MCF 10A (cell line): ENCODE measurements around the gene ST6GALNAC4. TPM values are rescaled to one million over a fixed set of nuclear protein-coding genes. Genes with fewer than 3 reads are reported as not detected.

ENCODE experiments used
- BruUV-seq: library from RNA; stranded (reverse); fragments of 400-500 nt; replicated peaks from 2 replicates; lab custom pipeline; 2021; lab: Mats Ljungman, UMichigan
- CTCF ChIA-PET: fragments of 300-600 bp; sonication (Branson Sonifier 250); formaldehyde crosslinking; extraction: SDS; loops from one replicate; lab custom pipeline; 2021; ENCODE audit warnings: antibody characterized with exemption, inconsistent platforms; lab: Yijun Ruan, JAX
- POLR2A ChIA-PET: fragments of 300-600, 350-650 bp; sonication (Branson Sonifier 250); formaldehyde crosslinking; extraction: SDS; loops from one replicate; lab custom pipeline; 2020; ENCODE audit warnings: antibody characterized with exemption, inconsistent platforms; lab: Yijun Ruan, JAX
- DNase-seq: peaks from one replicate; pipeline ENCODE4 v3.0.0-alpha.2; 2018; ENCODE audit not compliant: unreplicated experiment
- H3K27ac Mint-ChIP-seq: one replicate; pipeline ENCODE4 v1.8.0; 2022; ENCODE audit warnings: mild to moderate bottlenecking, low read depth, mixed read lengths; ENCODE audit not compliant: unreplicated experiment
- H3K27me3 Mint-ChIP-seq: one replicate; pipeline ENCODE4 v1.8.0; 2022; ENCODE audit warnings: mixed read lengths; ENCODE audit not compliant: insufficient read depth, unreplicated experiment
- H3K36me3 Mint-ChIP-seq: one replicate; pipeline ENCODE4 v1.8.0; 2022; ENCODE audit warnings: mild to moderate bottlenecking, moderate library complexity, mixed read lengths; ENCODE audit not compliant: insufficient read depth, unreplicated experiment
- H3K4me1 Mint-ChIP-seq: one replicate; pipeline ENCODE4 v1.8.0; 2022; ENCODE audit warnings: mixed read lengths; ENCODE audit not compliant: insufficient read depth, unreplicated experiment
- H3K4me3 Mint-ChIP-seq: one replicate; pipeline ENCODE4 v1.8.0; 2022; ENCODE audit warnings: mild to moderate bottlenecking, moderate library complexity, mixed read lengths; ENCODE audit not compliant: unreplicated experiment
- H3K9me3 Mint-ChIP-seq: one replicate; pipeline ENCODE4 v1.8.0; 2022; ENCODE audit warnings: mixed read lengths; ENCODE audit not compliant: unreplicated experiment
- intact Hi-C: fragments of 100-400 bp; cut with micrococcal nuclease; formaldehyde crosslinking; loops from 2 replicates; pipeline ENCODE4 v1.14.1; 2022
- total RNA-seq: library from RNA; stranded (reverse); gene quantifications from 2 replicates; pipeline ENCODE4 v1.2.3, GENCODE V29; 2022
- TF ChIP-seq, protein P1 (sequence below): fragments of 200-600 bp; IDR thresholded peaks from one replicate; pipeline ENCODE4 v1.8.0; 2022; ENCODE audit warnings: antibody characterized with exemption, mild to moderate bottlenecking; ENCODE audit not compliant: unreplicated experiment

ST6GALNAC4 gene
- total RNA-seq, 1 experiment from 2014 or later: 39.5 TPM

DNA sequence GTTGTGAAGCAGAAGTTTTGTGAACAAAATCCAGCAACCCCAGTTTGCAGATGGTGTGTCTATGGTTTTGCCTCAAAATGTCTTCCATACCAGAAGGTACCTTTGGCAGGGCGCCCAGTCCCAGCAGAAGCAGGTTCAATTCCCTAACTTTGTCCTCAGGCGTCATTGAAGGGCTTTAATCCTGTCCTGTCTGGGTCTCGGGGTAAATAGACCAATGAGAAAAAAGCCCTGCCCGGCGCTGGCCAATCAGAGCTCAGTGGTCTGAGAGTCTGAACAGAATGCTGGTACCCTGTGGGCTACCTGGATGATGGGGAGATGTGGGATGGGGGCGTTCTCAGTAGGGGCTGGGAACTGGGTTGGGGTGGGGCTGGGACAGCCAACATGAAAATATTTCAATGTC is 6.2 kb upstream of the ST6GALNAC4 start:
- DNase-seq: no peak
- TF ChIP-seq, protein P1, sequence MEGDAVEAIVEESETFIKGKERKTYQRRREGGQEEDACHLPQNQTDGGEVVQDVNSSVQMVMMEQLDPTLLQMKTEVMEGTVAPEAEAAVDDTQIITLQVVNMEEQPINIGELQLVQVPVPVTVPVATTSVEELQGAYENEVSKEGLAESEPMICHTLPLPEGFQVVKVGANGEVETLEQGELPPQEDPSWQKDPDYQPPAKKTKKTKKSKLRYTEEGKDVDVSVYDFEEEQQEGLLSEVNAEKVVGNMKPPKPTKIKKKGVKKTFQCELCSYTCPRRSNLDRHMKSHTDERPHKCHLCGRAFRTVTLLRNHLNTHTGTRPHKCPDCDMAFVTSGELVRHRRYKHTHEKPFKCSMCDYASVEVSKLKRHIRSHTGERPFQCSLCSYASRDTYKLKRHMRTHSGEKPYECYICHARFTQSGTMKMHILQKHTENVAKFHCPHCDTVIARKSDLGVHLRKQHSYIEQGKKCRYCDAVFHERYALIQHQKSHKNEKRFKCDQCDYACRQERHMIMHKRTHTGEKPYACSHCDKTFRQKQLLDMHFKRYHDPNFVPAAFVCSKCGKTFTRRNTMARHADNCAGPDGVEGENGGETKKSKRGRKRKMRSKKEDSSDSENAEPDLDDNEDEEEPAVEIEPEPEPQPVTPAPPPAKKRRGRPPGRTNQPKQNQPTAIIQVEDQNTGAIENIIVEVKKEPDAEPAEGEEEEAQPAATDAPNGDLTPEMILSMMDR: no peak
- no TSS peak for BruUV-seq
- Mint-ChIP-seq H3K36me3 (no peaks in the 10 kb centered on the region), H3K9me3 (no peaks in the 10 kb centered on the region), H3K27ac (no peak overlapping the region), H3K4me1 (peaks cover 32% of the 10 kb centered on the region), H3K4me3 (no peak overlapping the region), H3K27me3 (no peaks in the 10 kb centered on the region)
- intact Hi-C loops: loop anchor here (10.0 kb wide), 1 partner anchor 708 kb away; no protein-coding TSS in a partner anchor
- CTCF ChIA-PET: interaction anchor here (0.8 to 5.0 kb wide), 11 partner anchors 9 to 413 kb away, joined by 3 to 51 read pairs (median 6); partner anchors contain the start of gene TOR2A
- POLR2A ChIA-PET: interaction anchor here (0.7 kb wide), 1 partner anchor 312 kb away, joined by 4 read pairs; no protein-coding TSS in a partner anchor

DNA sequence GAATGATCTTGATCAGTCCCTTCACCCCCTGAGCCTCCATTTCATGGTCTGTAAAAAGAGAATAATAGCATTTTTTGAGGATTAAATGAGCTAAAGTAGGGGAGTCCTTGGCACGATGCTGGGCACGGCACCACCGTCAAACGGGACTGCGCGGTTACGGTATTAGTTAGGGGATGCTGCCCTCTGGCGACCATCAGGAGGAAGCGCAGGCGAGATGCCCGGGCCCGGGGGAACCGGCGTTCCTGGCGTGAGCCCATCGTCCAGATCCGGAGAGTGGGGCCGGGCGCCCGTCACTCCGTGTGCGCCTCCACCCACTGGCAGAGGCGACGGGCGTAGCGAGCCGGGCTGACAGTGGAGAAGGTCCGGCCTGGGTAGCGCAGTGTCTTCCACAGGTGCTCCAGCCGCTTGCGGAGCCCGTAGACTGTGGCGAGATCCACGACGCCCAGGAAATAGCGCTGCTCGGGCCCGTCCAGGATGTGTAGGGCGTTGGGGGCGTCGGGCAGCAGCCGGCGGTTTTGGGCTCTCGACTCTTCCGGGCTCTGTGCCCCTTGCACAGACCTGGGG is 4.8 kb upstream of the ST6GALNAC4 start:
- Mint-ChIP-seq H3K4me3 (no peak overlapping the region), H3K9me3 (no peaks in the 10 kb centered on the region), H3K27me3 (no peaks in the 10 kb centered on the region), H3K36me3 (no peaks in the 10 kb centered on the region), H3K27ac (no peak overlapping the region), H3K4me1 (peaks cover 33% of the 10 kb centered on the region)
- BruUV-seq: no TSS peak
- ChIA-PET POLR2A (interaction anchor here (0.6 to 4.4 kb wide), 10 partner anchors 9 to 470 kb away, joined by 3 to 23 read pairs (median 4); partner anchors contain the start of genes CDK9, LRSAM1, PIP5KL1 and TOR2A), CTCF (interaction anchor here (0.5 to 5.0 kb wide), 52 partner anchors 8 to 1216 kb away, joined by 3 to 51 read pairs (median 4); partner anchors contain the start of genes CDK9, DPM2, PTRH1 and SLC25A25)
- peak; percentile 61 for DNase-seq
- intact Hi-C loops: loop anchor here (1.0 to 10.0 kb wide), 4 partner anchors 47 to 707 kb away; partner anchors contain the start of gene TOR2A
- TF ChIP-seq, protein P1: peak; percentile 97

GRCh38 chr9:127920794-127921193 is 4.0 kb upstream of the ST6GALNAC4 start:
- H3K36me3 Mint-ChIP-seq: no peaks in the 10 kb centered on the region
- ChIA-PET POLR2A (interaction anchor here (0.6 to 6.0 kb wide), 14 partner anchors 14 to 857 kb away, joined by 3 to 35 read pairs (median 4); partner anchors contain the start of genes CDK9, LRSAM1, ST6GALNAC6 and TOR2A), CTCF (interaction anchor here (0.5 to 5.0 kb wide), 38 partner anchors 8 to 1216 kb away, joined by 3 to 51 read pairs (median 4); partner anchors contain the start of genes CDK9, DPM2, SLC25A25 and TOR2A)

More at GRCh38 chr9:127920794-127921193, 4.0 kb upstream of the ST6GALNAC4 start:
- no TSS peak for BruUV-seq
- Mint-ChIP-seq H3K4me1 (peaks cover 33% of the 10 kb centered on the region), H3K9me3 (no peaks in the 10 kb centered on the region), H3K27ac (peak overlapping the region; percentile 23), H3K4me3 (no peak overlapping the region), H3K27me3 (no peaks in the 10 kb centered on the region)
- TF ChIP-seq, protein P1: no peak
- no peak for DNase-seq
- intact Hi-C loops: loop anchor here (1.0 to 10.0 kb wide), 4 partner anchors 46 to 706 kb away; partner anchors contain the start of gene TOR2A
